Measurements from ENCODE around the gene KCNMB2.

- TF ChIP-seq CTCF (IDR thresholded peaks at IDR 0.05 in 4 of 5, conservative IDR thresholded peaks at IDR 0.05 in 1 of 5), result no peak
- no peak for TF ChIP-seq POLR2A (IDR thresholded peaks at IDR 0.05)
These were observed 88.9 kb downstream of the KCNMB2 start for GRCh38 chr3:178625053-178625600.

Data from gastrocnemius medialis (tissue), 4 donors.